A549 treated with AZD9567 at 1 μM for 4 hours (cell line): ENCODE data around the gene ATP5F1C. TPM values are rescaled to one million over a fixed set of nuclear protein-coding genes. Genes with fewer than 3 reads are reported as not detected.

ENCODE experiments used
- total RNA-seq: library from RNA; stranded (reverse); fragments of 200-300 nt; extraction: Qiagen RNA extraction; gene quantifications from 5 replicates; pipeline ENCODE4 v1.2.3, GENCODE V29; 2022; ENCODE audit not compliant: insufficient read depth

Gene ATP5F1C
- total RNA-seq: 288 to 360 TPM (median 289 TPM) in 5 replicates

DNA sequence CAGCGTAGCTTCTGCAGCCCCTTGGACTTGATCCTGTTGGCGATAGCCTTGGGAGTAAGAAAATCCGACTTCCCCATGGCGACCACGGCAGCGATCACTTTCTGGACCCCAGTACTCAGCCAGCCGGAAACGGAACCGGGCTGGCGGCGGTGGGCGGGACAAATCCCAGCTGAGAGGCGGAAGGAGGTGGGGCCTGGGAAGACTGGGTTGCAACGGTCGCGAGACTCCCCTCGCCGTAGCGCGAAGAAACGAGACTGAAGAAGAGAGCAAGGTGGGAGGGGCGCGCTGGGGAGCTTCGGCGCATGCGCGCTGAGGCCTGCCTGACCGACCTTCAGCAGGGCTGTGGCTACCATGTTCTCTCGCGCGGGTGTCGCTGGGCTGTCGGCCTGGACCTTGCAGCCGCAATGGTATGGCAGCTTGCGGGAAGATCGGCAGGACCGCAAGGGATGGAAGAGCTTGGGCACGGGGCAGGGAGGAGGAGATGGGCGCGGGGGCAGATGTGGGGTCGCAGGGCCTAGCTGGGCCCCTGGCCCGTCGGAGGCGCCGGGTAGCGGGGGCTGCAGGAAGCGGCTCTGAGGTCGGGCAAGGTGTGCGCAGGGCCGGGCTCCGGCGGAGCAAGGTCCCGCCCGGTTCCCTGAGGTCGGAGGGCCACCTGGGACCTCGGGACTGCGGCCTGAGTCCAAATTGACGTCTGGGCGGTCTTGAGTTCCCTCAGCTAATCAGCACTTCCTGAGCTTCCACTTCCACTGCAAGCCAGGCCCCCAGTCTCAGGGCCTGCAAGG, at the start of gene ATP5F1C, which contains the start of gene KIN:
Gene ATP5F1C, plus strand, starts transcription at position 321 of the 782 bp plus-strand sequence. Its CDS starts 31 bp downstream, at position 352.
Gene KIN, minus strand, starts transcription at position 137 of the 782 bp plus-strand sequence. Its CDS starts 60 bp downstream, at position 77.

DNA sequence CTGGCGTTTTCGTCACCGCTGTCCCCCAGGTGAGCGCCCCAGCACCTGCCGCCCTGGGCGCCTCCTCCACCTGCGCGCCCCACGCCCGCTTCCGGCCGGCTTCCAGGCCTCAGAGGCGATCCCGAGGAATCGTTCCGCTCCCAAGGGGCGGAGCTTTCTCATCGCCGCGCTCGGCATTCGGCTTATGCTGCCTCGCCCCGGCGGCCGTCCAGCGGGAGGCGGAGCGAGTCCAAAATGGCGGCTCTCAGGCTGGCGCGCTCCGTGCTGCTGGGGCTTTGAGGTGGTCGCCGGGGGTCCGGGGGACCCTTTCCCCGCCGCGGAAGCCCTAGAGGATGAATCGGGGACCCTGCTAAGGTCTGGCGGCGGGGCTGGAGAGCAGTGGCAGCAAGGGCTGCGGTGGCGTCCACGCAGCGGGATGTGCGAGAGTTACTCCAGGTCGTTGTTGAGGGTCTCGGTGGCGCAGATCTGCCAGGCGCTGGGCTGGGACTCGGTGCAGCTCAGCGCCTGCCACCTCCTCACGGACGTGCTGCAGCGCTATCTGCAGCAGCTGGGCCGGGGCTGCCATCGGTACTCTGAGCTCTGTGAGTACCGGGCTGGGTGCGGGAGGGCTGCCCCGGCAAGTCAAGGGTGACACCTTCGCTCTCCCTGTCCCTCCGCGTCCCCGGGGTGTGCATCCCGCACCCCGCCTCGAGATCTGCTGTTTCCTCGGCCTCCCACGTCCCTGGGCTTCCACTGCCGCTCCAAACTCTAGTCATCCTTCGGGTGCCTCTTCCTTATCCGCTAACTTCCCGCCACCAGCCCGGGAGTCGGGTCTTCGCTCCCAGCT, 30.5 kb downstream of the ATP5F1C start, which contains the start of gene TAF3:
Gene TAF3, plus strand, starts transcription at position 211 of the 826 bp plus-strand sequence. Its CDS starts 205 bp downstream, at position 416.

Other genes with a start within 250 kb of the ATP5F1C start
- 0.05 to 0.12 TPM (median 0.06 TPM) in 4 of 5 replicates, not detected in the other for gene ITIH5, start 121.2 kb upstream of the ATP5F1C start, total RNA-seq
- gene ITIH2, start 84.9 kb upstream of the ATP5F1C start, total RNA-seq: 0.10 to 2.9 TPM (median 0.35 TPM) in 5 replicates
- 11.2 to 19.4 TPM (median 13.3 TPM) in 5 replicates for gene KIN, start 184 bp upstream of the ATP5F1C start, total RNA-seq
- 7.4 to 8.2 TPM (median 8.1 TPM) in 5 replicates for gene TAF3, start 30.3 kb downstream of the ATP5F1C start, total RNA-seq